HEK293 (cell line): ENCODE data around the gene RNF166.
A peak's percentile ranks its signal among the peaks of the same experiment; 100 is the strongest.

ENCODE experiments used
- BCL11A ChIP-seq: fragments of 450-650 bp; formaldehyde crosslinking; IDR thresholded peaks from 2 replicates; pipeline ENCODE4 v1.5.1; 2016; ENCODE audit warnings: low read depth, missing biosample characterization, missing genetic modification characterization
- GLIS2 ChIP-seq: fragments of 450-650 bp; formaldehyde crosslinking; IDR thresholded peaks from 2 replicates; pipeline ENCODE4 v1.5.1; 2016; ENCODE audit warnings: missing biosample characterization, missing genetic modification characterization
- HIC1 ChIP-seq: fragments of 450-650 bp; formaldehyde crosslinking; IDR thresholded peaks from 2 replicates; pipeline ENCODE4 v1.5.1; 2016; ENCODE audit warnings: missing biosample characterization, missing genetic modification characterization
- HOXC10 ChIP-seq: sonication (generic); formaldehyde crosslinking; IDR thresholded peaks from 2 replicates; pipeline ENCODE4 v1.8.1; 2023; ENCODE audit warnings: mild to moderate bottlenecking, missing genetic modification reagents
- IKZF3 ChIP-seq: fragments of 450-650 bp; IDR thresholded peaks from 2 replicates; pipeline ENCODE4 v1.5.0; 2018; ENCODE audit warnings: missing biosample characterization, mild to moderate bottlenecking, missing genetic modification characterization, moderate library complexity
- KLF9 ChIP-seq: fragments of 450-650 bp; formaldehyde crosslinking; IDR thresholded peaks from 2 replicates; pipeline ENCODE4 v1.5.1; 2016; ENCODE audit warnings: missing biosample characterization, missing genetic modification characterization, low read depth
- PBX3 ChIP-seq: sonication (generic); formaldehyde crosslinking; IDR thresholded peaks from 2 replicates; pipeline ENCODE4 v1.8.1; 2022; ENCODE audit warnings: mild to moderate bottlenecking, moderate library complexity, missing genetic modification reagents
- SETDB1 ChIP-seq: IDR thresholded peaks from one replicate; pipeline ENCODE4 v1.6.1; 2017; ENCODE audit warnings: mild to moderate bottlenecking, low read length, moderate library complexity, mixed read lengths; ENCODE audit not compliant: insufficient read length
- SP3 ChIP-seq: fragments of 450-650 bp; formaldehyde crosslinking; IDR thresholded peaks from 2 replicates; pipeline ENCODE4 v1.5.1; 2016; ENCODE audit warnings: missing biosample characterization, missing genetic modification characterization
- TRIM28 ChIP-seq: IDR thresholded peaks from 2 replicates; pipeline ENCODE4 v1.6.1; 2011; ENCODE audit warnings: low read length, control low read depth, borderline replicate concordance
- WT1 ChIP-seq: fragments of 450-650 bp; formaldehyde crosslinking; IDR thresholded peaks from 2 replicates; pipeline ENCODE4 v1.5.1; 2016; ENCODE audit warnings: missing biosample characterization, missing genetic modification characterization
- YY2 ChIP-seq: fragments of 450-650 bp; formaldehyde crosslinking; IDR thresholded peaks from 2 replicates; pipeline ENCODE4 v1.5.1; 2016; ENCODE audit warnings: missing biosample characterization, missing genetic modification characterization
- ZBTB10 ChIP-seq: fragments of 450-650 bp; formaldehyde crosslinking; IDR thresholded peaks from 2 replicates; pipeline ENCODE4 v1.5.1; 2016; ENCODE audit warnings: missing biosample characterization, missing genetic modification characterization
- ZBTB17 ChIP-seq: fragments of 450-650 bp; formaldehyde crosslinking; IDR thresholded peaks from 2 replicates; pipeline ENCODE4 v1.5.1; 2016; ENCODE audit warnings: missing biosample characterization, missing genetic modification characterization
- ZBTB20 ChIP-seq: fragments of 450-650 bp; formaldehyde crosslinking; IDR thresholded peaks from 2 replicates; pipeline ENCODE4 v1.5.1; 2016; ENCODE audit warnings: missing biosample characterization, missing genetic modification characterization
- ZFP69B ChIP-seq: fragments of 450-650 bp; formaldehyde crosslinking; IDR thresholded peaks from 2 replicates; pipeline ENCODE4 v1.5.1; 2016; ENCODE audit warnings: missing biosample characterization, missing genetic modification characterization
- ZNF138 ChIP-seq: fragments of 450-650 bp; formaldehyde crosslinking; IDR thresholded peaks from 2 replicates; pipeline ENCODE4 v1.5.1; 2016; ENCODE audit warnings: missing biosample characterization, missing genetic modification characterization, borderline replicate concordance
- ZNF157 ChIP-seq: fragments of 450-650 bp; formaldehyde crosslinking; IDR thresholded peaks from 2 replicates; pipeline ENCODE4 v1.5.1; 2016; ENCODE audit warnings: missing biosample characterization, missing genetic modification characterization
- ZNF169 ChIP-seq: fragments of 450-650 bp; formaldehyde crosslinking; IDR thresholded peaks from 2 replicates; pipeline ENCODE4 v1.5.1; 2016; ENCODE audit warnings: missing biosample characterization, missing genetic modification characterization
- ZNF175 ChIP-seq: fragments of 450-650 bp; formaldehyde crosslinking; IDR thresholded peaks from 2 replicates; pipeline ENCODE4 v1.5.1; 2016; ENCODE audit warnings: missing biosample characterization, missing genetic modification characterization
- ZNF2 ChIP-seq: fragments of 450-650 bp; formaldehyde crosslinking; IDR thresholded peaks from 2 replicates; pipeline ENCODE4 v1.5.1; 2016; ENCODE audit warnings: missing biosample characterization, missing genetic modification characterization
- ZNF211 ChIP-seq: fragments of 450-650 bp; formaldehyde crosslinking; IDR thresholded peaks from 2 replicates; pipeline ENCODE4 v1.5.1; 2016; ENCODE audit warnings: low read depth, missing biosample characterization, missing genetic modification characterization
- ZNF214 ChIP-seq: fragments of 450-650 bp; formaldehyde crosslinking; IDR thresholded peaks from 2 replicates; pipeline ENCODE4 v1.5.1; 2017; ENCODE audit warnings: missing biosample characterization, mild to moderate bottlenecking, missing genetic modification characterization, borderline replicate concordance
- ZNF23 ChIP-seq: fragments of 450-650 bp; formaldehyde crosslinking; IDR thresholded peaks from 2 replicates; pipeline ENCODE4 v1.5.1; 2016; ENCODE audit warnings: missing biosample characterization, missing genetic modification characterization, borderline replicate concordance
- ZNF26 ChIP-seq: fragments of 450-650 bp; formaldehyde crosslinking; IDR thresholded peaks from 2 replicates; pipeline ENCODE4 v1.5.1; 2016; ENCODE audit warnings: missing biosample characterization, missing genetic modification characterization
- ZNF302 ChIP-seq: fragments of 450-650 bp; formaldehyde crosslinking; IDR thresholded peaks from 2 replicates; pipeline ENCODE4 v1.5.1; 2016; ENCODE audit warnings: missing biosample characterization, missing genetic modification characterization, low read depth
- ZNF48 ChIP-seq: fragments of 450-650 bp; formaldehyde crosslinking; IDR thresholded peaks from 2 replicates; pipeline ENCODE4 v1.5.1; 2016; ENCODE audit warnings: missing biosample characterization, missing genetic modification characterization
- ZNF549 ChIP-seq: fragments of 450-650 bp; IDR thresholded peaks from 2 replicates; pipeline ENCODE4 v1.5.1; 2018; ENCODE audit warnings: missing biosample characterization, missing genetic modification characterization, mild to moderate bottlenecking, inconsistent platforms, moderate library complexity
- ZNF560 ChIP-seq: fragments of 450-650 bp; formaldehyde crosslinking; IDR thresholded peaks from 2 replicates; pipeline ENCODE4 v1.5.1; 2017; ENCODE audit warnings: missing biosample characterization, missing genetic modification characterization, borderline replicate concordance
- ZNF580 ChIP-seq: fragments of 450-650 bp; formaldehyde crosslinking; IDR thresholded peaks from 2 replicates; pipeline ENCODE4 v1.5.1; 2016; ENCODE audit warnings: missing biosample characterization, missing genetic modification characterization
- ZNF596 ChIP-seq: fragments of 450-650 bp; IDR thresholded peaks from 2 replicates; pipeline ENCODE4 v1.5.0; 2018; ENCODE audit warnings: missing biosample characterization, mild to moderate bottlenecking, missing genetic modification characterization, moderate library complexity
- ZSCAN4 ChIP-seq: fragments of 450-650 bp; formaldehyde crosslinking; IDR thresholded peaks from 2 replicates; pipeline ENCODE4 v1.5.1; 2017; ENCODE audit warnings: missing biosample characterization, missing genetic modification characterization

The RNF166 gene

GRCh38 chr16:88706229-88706964 lies at the start of gene RNF166, which contains the start of gene CTU2 (continued):
- no peak for TF ChIP-seq ZNF26 (tag by site-specific recombination)
- TF ChIP-seq HOXC10: no peak
- no peak for TF ChIP-seq IKZF3 (tag by site-specific recombination)
- TF ChIP-seq ZNF138: no peak
- TF ChIP-seq ZNF211: no peak
- TF ChIP-seq ZNF560 (tag by site-specific recombination): no peak
- no peak for TF ChIP-seq BCL11A
- no peak for TF ChIP-seq TRIM28
- no peak for TF ChIP-seq ZBTB17 (tag by site-specific recombination)
- no peak for TF ChIP-seq GLIS2 (tag by site-specific recombination)
- TF ChIP-seq ZNF580 (tag by site-specific recombination): no peak
- TF ChIP-seq YY2: no peak
- 0 out of 2 replicates have a peak, but pooled peaks have one; percentile 18 for TF ChIP-seq ZFP69B (tag by site-specific recombination)
- TF ChIP-seq ZNF596 (tag by site-specific recombination): 0 out of 2 replicates have a peak, but pooled peaks have one; percentile 14
- no peak for TF ChIP-seq ZBTB10 (tag by site-specific recombination)
- TF ChIP-seq PBX3 (CRISPR knock-in tag): 0 out of 2 replicates have a peak, but pooled peaks have one; percentile 40
- no peak for TF ChIP-seq SP3 (tag by site-specific recombination)
- no peak for TF ChIP-seq ZNF2 (tag by site-specific recombination)
- TF ChIP-seq ZBTB20 (tag by site-specific recombination): peak; percentile 35
- TF ChIP-seq ZSCAN4 (tag by site-specific recombination): no peak
- TF ChIP-seq ZNF214 (tag by site-specific recombination): no peak
- TF ChIP-seq SETDB1: no peak
- TF ChIP-seq WT1 (tag by site-specific recombination): no peak
- no peak for TF ChIP-seq ZNF549 (tag by site-specific recombination)
- TF ChIP-seq HIC1 (tag by site-specific recombination): no peak
- no peak for TF ChIP-seq ZNF157 (tag by site-specific recombination)
- TF ChIP-seq ZNF169: no peak
- TF ChIP-seq ZNF23 (tag by site-specific recombination): no peak
- peak; percentile 59; the same call in 1 of the 2 replicates for TF ChIP-seq KLF9
- no peak for TF ChIP-seq ZNF175
- TF ChIP-seq ZNF48 (tag by site-specific recombination): no peak
- no peak for TF ChIP-seq ZNF302 (tag by site-specific recombination)
